Fibroblast of pulmonary artery (primary cell): ENCODE measurements around the gene SCN9A.
"Not testable (repeated sequence)": the region's sequence is repeated elsewhere in the genome, so short reads cannot be mapped to it uniquely, and the experiment has no call there.

ENCODE experiments used
- DNase-seq: peaks from one replicate; pipeline ENCODE4 v3.0.0-alpha.2; 2010; ENCODE audit warnings: low read depth
- H3K4me3 ChIP-seq: replicated peaks from 2 replicates; pipeline ENCODE4 v1.5.1; 2011; ENCODE audit warnings: low read depth, mild to moderate bottlenecking, control low read depth, low read length, moderate library complexity
- CTCF ChIP-seq: IDR thresholded peaks from 2 replicates; pipeline ENCODE4 v1.5.1; 2011; ENCODE audit warnings: mild to moderate bottlenecking, control low read depth, low read length, inconsistent platforms; ENCODE audit errors: missing control alignments

Gene SCN9A

GRCh38 chr2:166365239-166365638 lies 10.5 kb downstream of the SCN9A start:
- no peak overlapping the region for H3K4me3 ChIP-seq
- no peak for DNase-seq
- no peak for TF ChIP-seq CTCF

- DNase-seq = no peak
- no peak overlapping the region for H3K4me3 ChIP-seq
- TF ChIP-seq CTCF = no peak
Observed at GRCh38 chr2:166364476-166365161, 11.1 kb downstream of the SCN9A start.

- peak; percentile 60 for DNase-seq
- H3K4me3 ChIP-seq = no peak overlapping the region
- peak; percentile 62 for TF ChIP-seq CTCF
Observed at GRCh38 chr2:166361351-166362153, 14.2 kb downstream of the SCN9A start.

- TF ChIP-seq CTCF = no peak
- no peak for DNase-seq
- H3K4me3 ChIP-seq = no peak overlapping the region
Observed at GRCh38 chr2:166360906-166361305, 14.8 kb downstream of the SCN9A start.

GRCh38 chr2:166360426-166360825 lies 15.3 kb downstream of the SCN9A start:
- DNase-seq = no peak
- no peak for TF ChIP-seq CTCF
- H3K4me3 ChIP-seq = no peak overlapping the region

GRCh38 chr2:166357950-166358321 lies 17.8 kb downstream of the SCN9A start:
- H3K4me3 ChIP-seq, DNase-seq: not testable (repeated sequence)

GRCh38 chr2:166357068-166357949 lies 18.4 kb downstream of the SCN9A start:
- TF ChIP-seq CTCF = no peak
- no peak for DNase-seq

More at GRCh38 chr2:166357068-166357949, 18.4 kb downstream of the SCN9A start:
- no peak overlapping the region for H3K4me3 ChIP-seq
